ENCODE results near the gene MYH10.

The MYH10 gene

DNA sequence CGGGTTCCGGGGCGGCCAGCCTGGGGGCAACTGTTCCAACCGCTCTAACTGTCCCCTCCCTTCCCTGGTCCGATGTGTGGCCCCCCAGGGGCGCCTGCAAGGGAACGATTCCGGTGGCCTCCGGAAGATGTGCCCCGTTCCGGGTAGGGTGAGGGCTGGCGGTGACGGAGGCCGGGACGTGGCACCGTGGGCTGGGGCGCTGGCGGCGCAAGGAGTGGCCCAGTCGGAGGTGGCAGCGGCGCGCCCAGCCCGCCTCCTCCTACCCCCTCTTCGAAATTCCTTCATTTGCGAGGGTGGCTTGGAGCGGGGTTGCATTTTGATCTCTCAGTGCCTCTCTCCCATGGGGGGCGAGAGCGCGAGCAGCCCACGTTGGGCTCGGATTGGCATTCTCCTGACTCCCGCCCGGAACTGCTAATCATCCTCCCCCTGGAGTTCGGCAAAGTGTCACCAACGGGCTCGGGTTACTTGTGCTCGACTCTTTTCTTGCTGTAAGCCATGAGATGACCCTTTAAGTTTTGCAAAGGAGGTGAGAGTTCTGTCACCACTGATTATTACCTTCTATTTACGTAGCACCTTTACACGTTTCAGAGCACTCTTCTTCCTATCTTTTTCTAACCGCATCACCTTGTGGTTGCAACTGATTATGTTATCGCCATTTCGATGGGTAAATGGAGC, 194.2 kb downstream of the MYH10 start:
- Mint-ChIP-seq H3K9me3 (no peaks in the 10 kb centered on the region), H3K36me3 (ENCODE audit: insufficient read depth) (peaks cover 30% of the 10 kb centered on the region)

DNA sequence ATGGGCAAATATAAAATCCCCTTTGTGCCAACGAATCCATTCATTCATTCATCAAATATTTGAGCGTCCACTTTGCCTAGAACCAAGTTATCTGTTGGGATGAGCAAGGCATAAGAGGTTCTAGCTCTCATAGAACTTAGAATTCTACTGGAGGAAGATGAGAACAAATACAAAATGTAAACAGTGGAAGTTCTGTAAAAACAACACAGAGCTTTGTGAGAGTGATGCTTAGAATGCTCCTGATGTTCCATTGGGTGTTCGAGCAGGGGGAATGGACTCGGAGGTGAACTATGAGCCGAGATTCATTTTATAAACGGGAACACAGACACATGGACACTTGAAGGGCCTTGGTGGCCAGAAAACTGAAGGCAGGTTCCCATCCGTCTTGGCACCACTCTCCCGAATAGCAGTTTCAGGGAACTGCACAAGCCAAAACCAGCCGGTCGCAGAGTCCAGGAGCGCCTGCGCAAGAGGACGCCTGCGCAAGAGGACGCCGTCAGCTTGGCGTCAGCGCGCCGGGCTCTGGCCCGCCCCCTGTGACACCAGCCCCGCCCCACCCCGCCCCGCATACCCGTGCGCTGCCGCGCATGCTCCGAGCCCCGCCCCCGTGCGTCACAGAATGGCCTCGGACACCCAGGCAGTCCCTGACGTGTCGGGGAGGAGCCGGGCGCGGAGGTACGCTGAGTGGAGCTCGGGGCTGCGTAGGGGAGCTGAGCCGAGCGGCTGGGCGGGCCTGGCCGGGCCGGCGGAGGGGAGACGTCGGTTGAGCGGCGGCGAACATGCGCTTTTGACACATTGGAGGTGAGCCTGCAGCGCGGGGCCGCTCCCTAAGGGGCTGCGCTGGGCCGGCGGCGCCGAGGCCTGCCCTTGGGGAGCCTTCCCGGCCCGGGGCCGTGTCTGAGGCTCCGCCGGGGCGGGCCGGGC, 195.0 kb downstream of the MYH10 start, which contains the start of gene NDEL1:
Gene NDEL1 (plus strand): TSS at position 640 of the 924 bp plus-strand sequence. CDS start 8,388 bp downstream, outside the sequence.
- no peaks in the 10 kb centered on the region for H3K9me3 Mint-ChIP-seq
- H3K4me1 Mint-ChIP-seq = peaks cover 16% of the 10 kb centered on the region
- peaks cover 25% of the 10 kb centered on the region for H3K36me3 Mint-ChIP-seq (ENCODE audit: insufficient read depth)
- no peaks in the 10 kb centered on the region for H3K27me3 Mint-ChIP-seq
- DNase-seq (ENCODE audit: low spot score in 2 of 2) (peak; percentile 97 to 99), ATAC-seq (replicated peaks; ENCODE audit: extremely low read depth, poor library complexity, severe bottlenecking) (peak; percentile 99)
- peak within 1 kb of the TSS; percentile 98 for H3K27ac Mint-ChIP-seq (ENCODE audit: low read depth)
- peak within 1 kb of the TSS; percentile 99 for H3K4me3 Mint-ChIP-seq

More for the DNA sequence above, 194.2 kb downstream of the MYH10 start:
- ATAC-seq (replicated peaks; ENCODE audit: extremely low read depth, poor library complexity, severe bottlenecking) (peak; percentile 48), DNase-seq (ENCODE audit: low spot score in 2 of 2) (peak in 1 of 2 donors; percentile 48)
- Mint-ChIP-seq H3K27ac (ENCODE audit: low read depth) (peak overlapping the region; percentile 98), H3K27me3 (no peaks in the 10 kb centered on the region), H3K4me1 (peaks cover 24% of the 10 kb centered on the region), H3K4me3 (peak overlapping the region; percentile 99)

DNA sequence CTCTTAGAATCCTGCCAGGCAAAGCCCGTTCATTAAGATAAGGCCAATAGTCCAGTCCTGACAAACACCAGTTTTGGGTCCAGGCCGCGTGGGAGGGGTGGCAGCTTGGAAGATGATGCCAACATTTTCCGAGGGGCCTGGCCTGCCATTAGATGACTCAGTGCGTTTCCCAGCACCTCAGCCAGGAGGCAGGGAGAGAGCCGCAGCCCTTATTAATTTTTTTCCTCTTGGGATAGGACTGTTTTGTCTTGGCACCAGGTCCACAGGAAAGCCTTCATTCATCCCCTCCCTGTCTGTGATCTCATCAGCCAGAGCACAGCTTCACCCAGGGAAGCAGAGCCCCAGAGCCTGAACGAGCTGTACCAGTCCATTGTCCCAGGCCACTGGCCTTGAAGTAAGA, 199.6 kb downstream of the MYH10 start:
- DNase-seq (ENCODE audit: low spot score in 2 of 2) = no peak
- Mint-ChIP-seq H3K36me3 (ENCODE audit: insufficient read depth) (peaks cover 5% of the 10 kb centered on the region), H3K9me3 (no peaks in the 10 kb centered on the region), H3K4me3 (no peak overlapping the region), H3K27me3 (peaks cover 14% of the 10 kb centered on the region), H3K4me1 (no peaks in the 10 kb centered on the region), H3K27ac (ENCODE audit: low read depth) (no peak overlapping the region)
- ATAC-seq (replicated peaks; ENCODE audit: extremely low read depth, poor library complexity, severe bottlenecking) = no peak

DNA sequence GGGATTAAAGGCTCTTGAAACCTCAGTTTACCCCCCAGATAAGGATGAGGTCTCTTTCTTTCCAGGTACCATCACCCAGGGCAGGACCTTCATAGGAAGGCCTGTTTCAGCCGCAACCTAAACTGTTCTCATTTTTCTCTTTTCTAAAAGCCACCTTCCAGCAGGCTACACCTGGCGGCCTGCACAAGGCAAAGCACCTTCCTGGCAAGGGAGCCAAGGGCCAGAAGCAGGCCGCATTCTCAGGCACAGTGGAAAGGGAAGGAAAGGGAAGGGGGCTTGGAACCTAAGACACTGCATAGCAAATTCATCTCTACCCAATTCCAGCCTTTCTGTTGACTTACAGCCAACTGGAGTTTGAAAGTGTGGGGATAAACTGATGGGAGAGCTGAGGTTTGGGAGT, 203.7 kb downstream of the MYH10 start:
- no peaks in the 10 kb centered on the region for H3K36me3 Mint-ChIP-seq (ENCODE audit: insufficient read depth)
- no peaks in the 10 kb centered on the region for H3K9me3 Mint-ChIP-seq
- no peaks in the 10 kb centered on the region for H3K4me1 Mint-ChIP-seq
- no peak for ATAC-seq (replicated peaks; ENCODE audit: extremely low read depth, poor library complexity, severe bottlenecking)
- no peak overlapping the region for H3K4me3 Mint-ChIP-seq
- DNase-seq (ENCODE audit: low spot score in 2 of 2) = no peak
- H3K27me3 Mint-ChIP-seq = peaks cover 50% of the 10 kb centered on the region
- no peak overlapping the region for H3K27ac Mint-ChIP-seq (ENCODE audit: low read depth)

DNA sequence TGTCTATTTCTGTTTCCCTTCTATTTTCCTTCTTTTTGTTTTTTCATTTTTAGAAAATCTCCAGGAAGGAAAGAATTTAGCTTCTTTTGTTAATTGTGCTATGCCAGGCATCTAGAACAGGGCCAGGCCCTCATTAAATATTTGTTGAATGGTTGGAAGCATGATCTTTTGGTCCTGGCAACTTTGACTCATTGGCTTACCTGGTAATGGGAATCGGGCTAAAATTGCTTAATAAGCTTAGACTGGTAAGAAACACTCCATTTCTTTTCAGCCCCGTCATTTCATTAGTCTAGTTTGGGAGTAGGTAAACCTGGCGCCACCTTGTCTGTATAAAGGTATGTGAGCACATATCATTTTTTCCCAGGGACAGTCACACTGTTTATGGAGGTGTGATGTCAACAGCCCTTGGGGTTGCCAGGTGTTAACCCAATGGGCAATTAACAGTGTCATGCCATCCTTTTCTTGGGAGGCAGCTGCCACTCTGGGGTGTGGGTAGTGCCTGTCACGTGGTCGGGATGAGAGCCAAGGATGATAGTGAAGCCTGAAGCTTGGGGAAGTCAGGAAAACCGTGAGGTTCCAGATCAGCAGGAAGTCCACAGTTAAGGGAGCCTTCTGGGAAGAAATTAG, 204.3 kb downstream of the MYH10 start:
- no peak overlapping the region for H3K27ac Mint-ChIP-seq (ENCODE audit: low read depth)
- H3K4me3 Mint-ChIP-seq = no peak overlapping the region
- ATAC-seq (replicated peaks; ENCODE audit: extremely low read depth, poor library complexity, severe bottlenecking) = no peak
- peaks cover 56% of the 10 kb centered on the region for H3K27me3 Mint-ChIP-seq
- no peaks in the 10 kb centered on the region for H3K4me1 Mint-ChIP-seq
- no peak for DNase-seq (ENCODE audit: low spot score in 2 of 2)
- no peaks in the 10 kb centered on the region for H3K36me3 Mint-ChIP-seq (ENCODE audit: insufficient read depth)
- no peaks in the 10 kb centered on the region for H3K9me3 Mint-ChIP-seq

Measured in central memory CD8-positive, alpha-beta T cell (primary cell).